Adrenal gland (tissue), 12 donors: ENCODE data around the gene AQP5. TPM values are rescaled to one million over a fixed set of nuclear protein-coding genes. Genes with fewer than 3 reads are reported as not detected.

Experiments used
- DNase-seq, 7 donors: peaks; one replicate each; pipeline ENCODE4 v3.0.0-alpha.2; 2019 to 2020
- H3K27ac ChIP-seq, 5 donors: fragments of 200-600 bp; sonication (generic) in 4 of 5; 1 replicate in 3 of 5; 2 replicates in 2 of 5; pipeline versions ENCODE4 v1.5.1 to v1.8.0; 2016 to 2020; ENCODE audit warnings: mild to moderate bottlenecking in 1 of 5
- H3K27me3 ChIP-seq: fragments of 200-600 bp; 2 replicates; pipeline ENCODE4 v1.8.0; 2021
- H3K36me3 ChIP-seq, 2 donors: fragments of 200-600 bp; replicated peaks in 1 of 2; 1 replicate in 1 of 2; 2 replicates in 1 of 2; pipeline versions ENCODE4 v1.5.1 to v1.8.0; 2018 to 2022
- H3K4me1 ChIP-seq, 2 donors: fragments of 200-600 bp; replicated peaks in 1 of 2; 1 replicate in 1 of 2; 2 replicates in 1 of 2; pipeline versions ENCODE4 v1.5.1 to v1.8.0; 2018 to 2021
- H3K4me3 ChIP-seq, 4 donors: fragments of 200-600 bp; sonication (generic) in 3 of 4; one replicate each; pipeline ENCODE4 v1.5.1; 2016 to 2018
- H3K9me3 ChIP-seq, 3 donors: fragments of 200-600 bp; sonication (generic) in 1 of 3; replicated peaks in 1 of 3; 1 replicate in 2 of 3; 2 replicates in 1 of 3; pipeline versions ENCODE4 v1.5.1 to v1.8.0; 2016 to 2021
- POLR2A ChIP-seq, 2 donors: fragments of 450-650 bp; IDR thresholded peaks; one replicate each; pipeline ENCODE4 v1.6.1; 2017; ENCODE audit warnings: antibody characterized with exemption in 2 of 2, mild to moderate bottlenecking in 2 of 2, moderate library complexity in 1 of 2
- WGBS, 4 donors: extraction: QIAGEN DNeasy Blood & Tissue Kit in 2 of 4; methylation state at CpG; one replicate each; pipeline versions ENCODE4 v1.1.5 to v1.1.7; 2013 to 2017; 5-methylcytosine and 5-hydroxymethylcytosine counted together
- intact Hi-C, 2 donors: fragments of 100-400 bp; cut with DNase I; formaldehyde crosslinking; loops; one replicate each; pipeline versions ENCODE4 v1.14.1 to v1.15.0; 2022 to 2023
- polyA plus RNA-seq, 3 donors: library from polyadenylated mRNA; stranded (reverse); fragments of 200-250 nt in 2 of 3; fragments of 350-450 nt in 1 of 3; fragmentation: Illumina TruSeq in 1 of 3; extraction: RNeasy Lipid Tissue Mini Kit (QIAGEN cat#74804) in 1 of 3; gene quantifications; one replicate each; pipeline ENCODE4 v1.2.3, GENCODE V29; 2013 to 2014
- total RNA-seq, 9 donors: library from RNA; depleted of rRNA in 4 of 9; stranded (reverse); fragments of >200 nt in 4 of 9; fragments of 120-200 nt in 1 of 9; fragmentation: NEBNext Ultra II Directional in 1 of 9; extraction: Animal tissue kit (Norgen Biotek cat#: 25700) in 1 of 9; gene quantifications; one replicate each; pipeline versions ENCODE4 v1.1.0 to v1.2.4, GENCODE V29; 2013 to 2023
- TF ChIP-seq, protein P1 (sequence below), 6 experiments: fragments of 450-650 bp in 4 of 6; fragments of 200-600 bp in 2 of 6; sonication (generic) in 1 of 6; IDR thresholded peaks; 1 replicate in 5 of 6; 2 replicates in 1 of 6; pipeline versions ENCODE4 v1.5.1 to v1.8.0; 2016 to 2021; ENCODE audit warnings: antibody characterized with exemption in 6 of 6, mild to moderate bottlenecking in 2 of 6, moderate library complexity in 1 of 6
- donor health status: healthy with polysubstance abuse.
- donor health status: Bipolar disorder and iron deficiency.
- donor health status: DM: yes; HTN: yes; CAD: no.
- donor health status: DM: no; HTN: no; CAD: no.
- donor health status: DM: no; HTN: no; CAD: no.
- donor health status: DM: yes; HTN: yes; CAD: no.

The AQP5 gene
- total and polyA plus RNA-seq, 12 donors = 0.22 to 2.6 (median 0.84) TPM; not detected in 1

DNA sequence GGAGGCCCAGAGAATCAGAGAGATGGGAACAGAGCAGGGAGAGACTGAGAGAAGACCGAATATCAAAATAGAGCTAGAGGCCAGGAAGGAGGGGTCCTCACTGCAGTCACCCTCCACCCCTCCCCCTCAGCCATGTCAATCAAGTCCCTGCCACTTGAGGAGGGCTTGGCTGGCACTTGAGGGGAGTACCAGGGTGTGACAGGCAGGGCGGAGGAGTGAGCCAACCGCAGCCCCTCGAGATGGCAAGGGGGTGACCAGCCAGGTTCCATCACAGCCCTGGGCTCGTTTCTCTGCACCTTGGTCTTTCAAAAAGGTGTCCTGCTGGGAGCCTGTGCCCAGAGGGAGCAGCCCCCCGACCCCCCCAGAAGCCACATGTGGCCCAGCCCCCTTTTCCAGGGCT lies 4.2 kb downstream of the AQP5 start:
- TF ChIP-seq POLR2A (IDR thresholded peaks at IDR 0.05) = no peak
- TF ChIP-seq, protein P1, sequence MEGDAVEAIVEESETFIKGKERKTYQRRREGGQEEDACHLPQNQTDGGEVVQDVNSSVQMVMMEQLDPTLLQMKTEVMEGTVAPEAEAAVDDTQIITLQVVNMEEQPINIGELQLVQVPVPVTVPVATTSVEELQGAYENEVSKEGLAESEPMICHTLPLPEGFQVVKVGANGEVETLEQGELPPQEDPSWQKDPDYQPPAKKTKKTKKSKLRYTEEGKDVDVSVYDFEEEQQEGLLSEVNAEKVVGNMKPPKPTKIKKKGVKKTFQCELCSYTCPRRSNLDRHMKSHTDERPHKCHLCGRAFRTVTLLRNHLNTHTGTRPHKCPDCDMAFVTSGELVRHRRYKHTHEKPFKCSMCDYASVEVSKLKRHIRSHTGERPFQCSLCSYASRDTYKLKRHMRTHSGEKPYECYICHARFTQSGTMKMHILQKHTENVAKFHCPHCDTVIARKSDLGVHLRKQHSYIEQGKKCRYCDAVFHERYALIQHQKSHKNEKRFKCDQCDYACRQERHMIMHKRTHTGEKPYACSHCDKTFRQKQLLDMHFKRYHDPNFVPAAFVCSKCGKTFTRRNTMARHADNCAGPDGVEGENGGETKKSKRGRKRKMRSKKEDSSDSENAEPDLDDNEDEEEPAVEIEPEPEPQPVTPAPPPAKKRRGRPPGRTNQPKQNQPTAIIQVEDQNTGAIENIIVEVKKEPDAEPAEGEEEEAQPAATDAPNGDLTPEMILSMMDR (IDR thresholded peaks at IDR 0.05) = no peak
- WGBS, 4 donors = 70 to 80% (median 73%) methylated on average over 5 to 6 of the region's 6 CpGs
- H3K4me1 ChIP-seq = peaks cover 5 to 13% of the 10 kb centered on the region in 2 donors
- intact Hi-C loops = loop anchor here (5.0 to 10.0 kb wide), 3 partner anchors 91 to 101 kb away; partner anchors contain the start of gene ASIC1 (in 1 of the 2)
- no peak overlapping the region for H3K4me3 ChIP-seq
- peaks cover 3% of the 10 kb centered on the region for H3K27me3 ChIP-seq
- H3K9me3 ChIP-seq = no peaks in the 10 kb centered on the region
- DNase-seq = no peak
- no peak overlapping the region for H3K27ac ChIP-seq
- no peaks in the 10 kb centered on the region for H3K36me3 ChIP-seq

DNA sequence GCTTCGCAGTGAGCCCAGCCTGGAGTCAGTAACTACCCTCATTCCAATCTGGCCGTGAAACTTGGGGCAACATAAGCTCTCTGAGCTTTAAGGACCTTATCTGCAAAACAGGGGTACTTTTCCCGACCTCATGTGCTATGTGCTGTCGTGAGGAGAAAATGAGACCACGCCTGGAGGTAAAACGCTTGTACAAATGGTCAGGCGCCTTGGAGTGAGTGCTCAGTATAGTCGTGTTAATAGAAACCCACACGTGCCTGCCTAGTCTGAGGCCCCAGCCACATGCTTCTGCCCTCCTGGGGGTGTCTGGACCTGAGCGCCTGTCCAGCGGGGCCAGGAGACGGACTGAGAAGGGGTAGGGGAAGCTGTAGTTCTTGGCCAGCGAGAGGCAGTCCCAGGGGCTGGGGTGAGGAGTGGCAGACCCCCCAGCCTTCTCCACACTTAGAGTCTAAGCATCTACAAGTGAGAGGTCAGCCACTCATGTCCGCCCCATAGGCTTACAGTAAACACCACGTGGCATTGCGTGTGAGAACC lies 4.9 kb downstream of the AQP5 start:
- Histone ChIP-seq H3K36me3 (no peaks in the 10 kb centered on the region), H3K4me1 (peaks cover 5 to 9% of the 10 kb centered on the region in 2 donors), H3K4me3 (no peak overlapping the region), H3K27me3 (peaks cover 3% of the 10 kb centered on the region), H3K27ac (no peak overlapping the region), H3K9me3 (no peaks in the 10 kb centered on the region)
- DNase-seq = no peak
- intact Hi-C loops = loop anchor here (5.0 to 10.0 kb wide), 3 partner anchors 91 to 102 kb away; partner anchors contain the start of gene ASIC1 (in 1 of the 2)
- WGBS, 4 donors = 32 to 82% (median 36%) methylated on average over 2 to 16 of the region's 16 CpGs
- no peak for TF ChIP-seq POLR2A (IDR thresholded peaks at IDR 0.05)
- TF ChIP-seq, protein P1 (IDR thresholded peaks at IDR 0.05) = no peak

DNA sequence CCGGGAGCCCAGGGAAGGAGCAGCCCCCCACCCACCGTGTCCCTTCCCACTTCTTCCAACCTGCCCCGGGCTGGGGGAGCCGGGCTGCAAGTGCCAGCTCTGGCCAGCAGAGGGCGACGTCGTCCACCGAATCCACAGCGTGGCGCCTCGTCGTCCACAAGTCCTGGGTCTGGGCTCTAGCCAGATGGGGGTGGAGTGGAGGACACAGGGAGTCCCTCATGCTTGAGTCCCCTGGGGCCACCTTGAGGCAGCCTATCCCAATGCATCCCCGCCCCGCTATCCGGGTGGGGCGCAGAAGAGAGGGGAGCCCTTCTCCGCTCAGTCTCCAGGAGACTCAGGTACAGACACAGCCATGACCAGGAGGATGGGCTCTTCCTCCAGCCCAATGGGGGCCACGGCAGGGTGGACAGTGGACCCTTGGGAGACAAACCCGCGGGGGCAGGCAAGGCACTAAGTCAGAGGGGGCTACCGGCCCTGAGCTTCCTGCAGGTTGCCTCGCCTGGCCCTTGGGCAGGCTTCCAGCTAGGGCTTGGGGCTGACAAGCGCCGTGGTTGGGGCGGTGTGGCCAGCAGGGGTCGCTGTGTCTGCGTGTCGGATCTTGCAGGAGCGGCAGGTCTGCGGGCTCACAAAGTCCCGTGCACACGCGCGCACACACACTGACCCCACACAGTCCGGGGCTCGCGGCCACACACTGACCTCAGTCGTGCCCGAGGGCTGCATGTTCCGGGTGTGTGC lies 5.5 kb downstream of the AQP5 start:
- H3K4me3 ChIP-seq = peak overlapping the region in 2 of 4 donors; percentile 0 to 5
- H3K9me3 ChIP-seq = no peaks in the 10 kb centered on the region
- TF ChIP-seq POLR2A (IDR thresholded peaks at IDR 0.05) = no peak
- TF ChIP-seq, protein P1 (IDR thresholded peaks at IDR 0.05) = peak; percentile 63 to 96 (median 89)
- no peaks in the 10 kb centered on the region for H3K36me3 ChIP-seq
- 0 to 5% (median 2%) methylated on average over 6 to 40 of the region's 40 CpGs for WGBS, 4 donors
- peak; percentile 88 to 96 (median 92) for DNase-seq
- H3K27me3 ChIP-seq = peaks cover 3% of the 10 kb centered on the region
- intact Hi-C loops = loop anchor here (5.0 to 10.0 kb wide), 3 partner anchors 90 to 102 kb away; partner anchors contain the start of gene ASIC1 (in 1 of the 2)
- H3K27ac ChIP-seq = no peak overlapping the region
- peaks cover 5 to 9% of the 10 kb centered on the region in 2 donors for H3K4me1 ChIP-seq

DNA sequence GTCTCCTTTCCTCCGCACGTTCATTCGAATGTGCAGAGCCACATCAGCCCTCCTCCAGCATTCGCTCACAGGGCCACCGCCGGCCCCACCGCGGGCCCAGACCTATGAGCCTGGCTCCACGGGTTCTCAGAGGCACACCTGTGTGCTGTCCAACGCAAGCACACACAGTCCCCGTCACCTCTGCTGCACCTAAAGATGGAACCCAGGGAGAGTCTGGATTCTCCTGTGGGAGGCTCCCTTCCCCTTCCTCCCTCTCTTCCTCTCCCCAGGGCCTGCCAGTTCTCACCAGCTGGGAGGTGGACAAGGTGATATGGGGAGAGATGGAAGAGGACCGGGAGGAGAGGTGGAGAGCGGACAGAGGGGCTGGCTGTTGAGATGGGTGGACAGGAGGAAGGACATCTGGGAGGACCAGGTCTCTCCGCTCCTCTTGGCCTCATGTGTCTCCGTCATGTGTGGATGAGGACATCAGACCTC lies 6.1 kb downstream of the AQP5 start:
- Histone ChIP-seq H3K4me1 (peaks cover 5 to 9% of the 10 kb centered on the region in 2 donors), H3K27me3 (peaks cover 3% of the 10 kb centered on the region), H3K27ac (no peak overlapping the region), H3K9me3 (no peaks in the 10 kb centered on the region), H3K4me3 (peak overlapping the region in 1 of 4 donors; percentile 5), H3K36me3 (no peaks in the 10 kb centered on the region)
- no peak for DNase-seq
- no peak for TF ChIP-seq POLR2A (IDR thresholded peaks at IDR 0.05)
- TF ChIP-seq, protein P1 (IDR thresholded peaks at IDR 0.05) = no peak
- intact Hi-C loops = loop anchor here (5.0 to 10.0 kb wide), 3 partner anchors 89 to 103 kb away; partner anchors contain the start of gene ASIC1 (in 1 of the 2)
- WGBS, 4 donors = 37 to 64% (median 41%) methylated on average over 6 to 15 of the region's 15 CpGs
